ENCODE data around the gene PILRB.
"Not testable (repeated sequence)": the region's sequence is repeated elsewhere in the genome, so short reads cannot be mapped to it uniquely, and the experiment has no call there.

The PILRB gene

DNA sequence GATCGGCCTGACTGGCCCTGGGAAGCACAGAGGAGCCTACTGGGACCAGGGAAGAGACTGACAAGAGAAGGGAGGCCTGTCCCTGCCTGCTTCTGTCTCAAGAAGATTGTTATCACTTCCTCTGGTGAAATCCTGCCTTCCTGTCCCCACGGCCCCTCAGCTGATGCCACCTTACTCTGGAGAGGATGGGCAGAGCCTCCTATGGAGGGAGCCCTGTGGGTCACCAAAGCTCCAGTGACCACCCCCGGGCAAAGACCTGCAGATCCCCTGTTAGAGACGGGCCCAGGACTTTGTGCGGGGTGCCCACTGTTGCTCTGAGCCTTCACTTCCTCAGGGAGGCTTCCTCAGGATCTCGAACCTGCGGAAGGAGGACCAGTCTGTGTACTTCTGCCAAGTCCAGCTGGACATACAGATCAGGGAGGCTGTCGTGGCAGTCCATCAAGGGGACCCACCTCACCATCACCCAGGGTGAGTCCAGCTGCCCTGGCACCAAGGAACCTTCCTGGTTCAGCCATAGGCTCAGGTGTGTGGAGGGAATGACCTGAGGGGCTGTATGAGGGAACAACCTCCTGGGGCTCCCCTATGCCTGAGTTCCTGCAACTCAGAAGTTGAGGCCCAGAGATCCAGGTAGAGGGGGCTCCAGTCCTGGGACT lies 1.4 kb upstream of the PILRB start:
- DNase-seq, result no peak

DNA sequence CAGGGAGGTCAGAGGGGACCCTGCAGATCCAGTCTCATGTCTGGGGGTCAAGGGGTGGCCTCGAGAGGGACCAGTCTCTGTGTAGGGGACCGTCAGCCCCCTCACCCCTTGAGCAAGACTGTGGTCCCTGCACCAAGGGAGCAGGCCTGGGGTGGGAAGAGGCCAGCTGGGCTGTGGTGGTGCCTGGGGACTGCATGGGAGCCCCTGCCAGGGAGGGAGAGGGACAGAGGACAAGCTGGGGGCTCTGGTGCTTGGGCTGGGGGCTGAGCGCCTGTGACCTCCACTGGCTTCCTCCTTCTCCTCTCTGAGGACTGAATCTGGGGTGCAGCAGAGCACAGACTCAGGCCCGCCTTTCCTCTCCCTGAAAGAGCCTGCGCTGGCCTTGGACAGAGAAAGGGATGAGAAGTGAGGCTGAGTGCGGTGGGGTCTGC lies 771 bp upstream of the PILRB start:
- no peak for DNase-seq

DNA sequence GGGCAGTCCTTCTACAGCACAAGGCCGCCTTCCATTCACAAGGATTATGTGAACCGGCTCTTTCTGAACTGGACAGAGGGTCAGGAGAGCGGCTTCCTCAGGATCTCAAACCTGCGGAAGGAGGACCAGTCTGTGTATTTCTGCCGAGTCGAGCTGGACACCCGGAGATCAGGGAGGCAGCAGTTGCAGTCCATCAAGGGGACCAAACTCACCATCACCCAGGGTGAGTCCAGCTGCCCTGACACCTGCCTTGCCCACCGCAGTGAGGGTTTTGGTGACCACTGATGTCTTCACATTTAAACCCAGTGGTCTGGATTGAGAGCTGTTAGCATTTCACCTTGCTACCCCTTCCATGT lies 918 bp downstream of the PILRB start:
- DNase-seq, result no peak

DNA sequence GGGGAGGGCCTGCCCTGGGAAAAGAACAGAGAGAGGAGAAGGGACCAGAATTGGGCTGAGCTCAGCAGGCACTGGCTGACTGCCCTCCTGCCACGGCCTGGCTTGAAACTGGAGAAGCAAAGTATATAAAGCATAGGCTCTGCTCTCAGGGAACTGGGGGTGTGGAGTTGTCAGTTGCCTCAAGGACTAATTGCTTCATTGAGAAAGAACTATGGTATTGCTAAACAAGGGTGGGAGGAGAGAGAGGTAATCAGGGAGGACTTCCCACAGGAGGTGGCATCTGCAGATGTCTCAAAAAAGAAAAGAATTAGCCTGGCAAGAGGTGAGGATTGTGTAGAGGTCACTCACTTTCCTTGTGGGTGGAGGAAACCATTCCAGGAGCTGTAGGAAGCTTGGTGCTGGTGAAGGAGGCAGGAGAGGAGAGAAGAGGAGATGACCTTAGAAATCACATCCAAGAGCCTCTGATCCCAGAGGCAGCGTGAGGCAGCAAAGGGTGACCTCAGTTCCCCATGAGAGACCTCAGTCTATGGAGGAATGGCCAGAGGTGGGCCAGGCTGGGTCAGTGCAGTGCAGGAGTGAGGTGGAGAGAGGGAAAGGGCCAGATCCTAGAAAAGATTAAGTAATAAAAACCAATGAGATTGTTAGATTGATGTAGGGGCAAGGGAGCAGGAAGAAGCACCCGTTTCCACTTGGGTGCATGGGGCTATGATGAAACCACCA lies 2.4 kb downstream of the PILRB start:
- DNase-seq, result no peak

- DNase-seq, result no peak
These were observed 5.2 kb downstream of the PILRB start for GRCh38 chr7:100363098-100363497.

GRCh38 chr7:100363797-100364196 lies 5.9 kb downstream of the PILRB start:
- not testable (repeated sequence) for DNase-seq

- no peak for DNase-seq
These were observed 6.6 kb downstream of the PILRB start for GRCh38 chr7:100364480-100364879.

DNA sequence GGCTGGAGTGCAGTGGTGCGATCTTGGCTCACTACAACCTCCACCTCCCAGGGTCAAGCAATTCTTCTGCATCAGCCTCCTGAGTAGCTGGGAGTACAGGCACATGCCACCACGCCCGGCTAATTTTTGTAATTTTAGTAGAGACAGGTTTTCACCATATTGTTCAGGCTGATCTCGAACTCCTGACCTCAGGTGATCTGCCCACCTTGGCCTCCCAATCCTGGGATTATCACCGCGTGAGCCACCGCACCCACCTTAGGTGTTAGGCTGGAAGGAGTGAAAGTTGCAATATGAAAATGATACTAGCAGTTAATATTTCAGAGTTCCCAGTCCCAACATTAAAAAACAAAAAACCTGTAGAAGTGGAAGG lies 8.1 kb downstream of the PILRB start:
- DNase-seq, result not testable (repeated sequence)

DNA sequence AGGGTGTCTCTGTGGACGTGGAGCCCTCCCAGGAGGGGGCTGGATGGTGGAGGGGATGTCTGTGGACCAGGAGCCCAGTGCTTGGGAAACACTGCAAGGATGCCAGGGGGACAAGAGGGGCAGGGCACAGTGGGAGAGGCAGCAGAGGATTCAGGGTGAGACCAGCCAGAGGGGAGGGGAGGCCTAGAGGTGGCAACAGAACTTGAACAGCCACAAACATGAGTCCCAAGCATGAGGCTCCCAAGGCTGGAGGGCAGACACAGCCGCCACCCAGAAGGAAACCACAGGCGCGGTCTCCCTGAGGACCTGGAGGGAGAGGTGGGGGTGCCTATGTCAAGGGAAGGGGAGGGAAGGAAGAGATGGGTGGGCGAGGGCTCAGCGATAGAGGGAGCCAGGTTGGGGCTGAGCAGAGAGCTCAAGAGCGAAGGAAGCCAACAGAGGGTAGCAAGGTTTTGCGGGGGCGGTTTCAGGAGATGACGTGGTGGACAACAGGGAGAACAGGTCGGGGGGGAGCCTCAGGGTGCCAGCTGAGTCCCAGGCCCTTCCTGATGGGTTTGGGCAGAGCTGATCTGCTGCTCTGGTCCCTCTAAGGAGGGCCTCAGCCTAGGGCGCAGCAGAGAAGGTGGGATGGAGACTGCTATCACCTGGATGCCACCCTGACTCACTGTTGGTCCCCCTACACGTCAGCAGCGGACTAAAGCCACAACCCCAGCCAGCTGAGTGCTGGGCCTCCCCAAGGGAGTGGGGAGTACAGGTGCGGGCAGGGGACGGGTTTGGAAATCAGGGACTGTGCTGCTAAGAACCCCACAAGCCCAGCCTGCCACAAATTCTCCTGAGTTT lies 8.7 kb downstream of the PILRB start:
- DNase-seq, result no peak

DNA sequence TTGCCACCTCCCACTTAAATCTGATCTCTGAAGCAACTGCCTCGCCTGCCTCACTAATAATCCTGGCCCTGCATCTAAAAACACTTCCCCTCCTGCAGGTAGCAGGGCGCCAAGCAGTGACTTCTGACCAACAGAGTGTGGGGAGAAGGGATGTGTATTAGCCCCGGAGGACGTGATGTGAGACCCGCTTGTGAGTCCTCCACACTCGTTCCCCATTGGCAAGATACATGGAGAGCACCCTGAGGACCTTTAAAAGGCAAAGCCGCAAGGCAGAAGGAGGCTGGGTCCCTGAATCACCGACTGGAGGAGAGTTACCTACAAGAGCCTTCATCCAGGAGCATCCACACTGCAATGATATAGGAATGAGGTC lies 9.3 kb downstream of the PILRB start:
- DNase-seq, result no peak

GRCh38 chr7:100367676-100368613 lies 10.0 kb downstream of the PILRB start:
- DNase-seq, result no peak

DNA sequence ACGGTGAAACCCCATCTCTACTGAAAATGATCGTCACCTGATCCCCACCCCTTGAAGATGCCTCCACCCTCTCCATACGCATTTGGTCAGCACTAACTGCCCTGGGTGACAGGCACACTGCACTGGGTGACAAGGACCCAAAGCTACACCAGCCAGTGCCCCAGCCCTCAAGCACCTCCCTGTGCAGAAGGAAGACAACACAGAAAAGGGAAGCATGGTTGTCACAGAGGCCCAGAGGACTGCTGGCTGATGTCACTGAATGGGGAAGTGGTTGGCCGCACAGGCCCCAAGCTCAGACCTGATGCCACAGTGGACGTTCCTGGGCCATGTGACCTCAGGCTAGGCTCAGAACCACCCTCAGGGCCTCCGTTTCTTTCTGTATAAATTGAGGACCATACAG lies 11.2 kb downstream of the PILRB start:
- DNase-seq, result no peak

DNA sequence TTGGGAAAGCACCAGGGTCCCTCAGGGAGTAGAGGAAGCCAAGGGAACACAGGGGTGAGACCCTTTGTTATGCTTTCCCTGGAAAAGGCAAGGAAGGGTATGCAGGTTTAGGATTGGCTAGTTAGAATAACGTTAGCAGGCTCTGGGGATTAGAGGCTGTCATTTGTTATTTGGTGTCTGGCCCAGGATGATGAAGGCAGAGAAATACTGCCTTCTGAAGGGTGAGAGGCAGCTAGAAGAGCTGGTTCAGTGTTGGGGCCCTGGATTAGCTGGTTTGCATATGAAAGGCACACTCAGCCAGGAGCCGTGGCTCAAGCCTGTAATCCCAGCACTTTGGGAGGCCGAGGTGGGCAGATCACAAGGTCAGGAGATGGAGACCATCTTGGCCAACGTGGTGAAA lies 12.4 kb downstream of the PILRB start:
- DNase-seq, result no peak

- DNase-seq, result no peak
These were observed 12.8 kb downstream of the PILRB start for GRCh38 chr7:100370746-100371145.

DNA sequence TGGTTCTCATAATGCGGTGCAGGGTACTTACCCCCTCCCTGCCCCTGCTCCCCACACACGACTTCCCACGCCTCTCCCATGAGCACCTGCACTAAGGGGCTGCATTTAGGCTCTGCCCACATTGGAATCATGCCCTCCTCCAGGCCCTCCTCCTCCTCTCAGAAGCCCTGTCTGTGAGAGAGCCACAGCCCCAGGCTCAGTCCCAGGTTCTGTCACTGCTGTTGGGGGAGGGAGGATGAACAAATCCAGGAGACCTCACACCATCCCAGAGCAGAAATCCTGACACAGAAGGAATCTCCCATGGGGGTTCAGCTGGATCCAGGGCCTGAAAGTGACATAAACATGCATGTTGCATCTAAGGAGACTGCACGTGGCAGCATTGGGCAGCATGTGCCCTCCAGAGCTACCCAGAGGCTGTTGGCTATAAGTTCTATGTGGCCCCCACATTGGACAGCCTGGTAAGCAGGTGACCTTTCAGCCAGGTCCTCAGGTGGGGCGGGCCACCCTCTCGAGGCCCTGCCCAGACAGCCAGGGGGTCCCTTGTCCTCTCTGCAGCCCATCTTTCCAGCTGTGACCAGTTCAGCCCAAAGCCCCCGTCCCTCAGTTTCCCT lies 13.7 kb downstream of the PILRB start:
- DNase-seq, result no peak

GRCh38 chr7:100372256-100372655 lies 14.3 kb downstream of the PILRB start:
- peak; percentile 70 for DNase-seq

DNA sequence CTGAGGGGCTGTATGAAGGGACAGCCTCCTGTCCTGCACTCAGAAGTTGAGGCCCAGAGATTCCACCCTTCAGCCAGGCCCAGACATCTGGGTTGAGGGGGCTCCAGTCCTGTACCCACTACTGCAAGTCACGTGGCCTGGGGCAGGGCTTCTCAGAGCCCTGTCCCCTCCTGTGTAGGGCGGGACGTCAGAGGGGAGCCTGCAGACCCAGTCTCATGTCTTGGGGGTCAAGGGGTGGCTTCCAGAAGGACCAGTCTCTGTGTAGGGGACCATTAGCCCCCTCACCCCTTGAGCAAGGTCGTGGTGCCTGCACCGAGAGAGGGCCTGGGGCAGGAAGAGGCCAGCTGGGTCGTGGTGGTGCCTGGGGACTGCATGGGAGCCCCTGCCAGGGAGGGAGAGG lies 14.8 kb downstream of the PILRB start:
- no peak for DNase-seq

DNA sequence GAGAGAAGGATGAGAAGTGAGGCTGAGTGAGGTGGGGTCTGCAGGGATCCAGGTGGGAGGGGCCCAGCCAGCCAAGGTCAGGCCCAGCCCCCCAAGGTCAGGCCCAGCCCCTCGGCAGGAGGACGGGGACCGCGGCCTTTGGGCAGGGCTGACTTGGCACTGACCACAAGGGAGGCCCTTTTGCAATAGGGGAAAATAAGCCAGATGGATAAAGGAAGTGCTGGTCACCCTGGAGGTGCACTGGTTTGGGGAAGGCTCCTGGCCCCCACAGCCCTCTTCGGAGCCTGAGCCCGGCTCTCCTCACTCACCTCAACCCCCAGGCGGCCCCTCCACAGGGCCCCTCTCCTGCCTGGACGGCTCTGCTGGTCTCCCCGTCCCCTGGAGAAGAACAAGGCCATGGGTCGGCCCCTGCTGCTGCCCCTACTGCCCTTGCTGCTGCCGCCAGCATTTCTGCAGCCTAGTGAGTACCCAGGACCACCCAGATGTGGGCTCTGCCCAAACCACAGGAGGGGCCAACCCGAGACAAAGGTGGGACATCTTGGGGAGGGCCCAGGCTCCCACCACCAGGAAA lies 15.4 kb downstream of the PILRB start, which contains the start of gene PILRA:
Gene PILRA, plus strand, starts transcription at position 227 of the 571 bp plus-strand sequence. Its CDS starts 170 bp downstream, at position 397.
- DNase-seq, result no peak

GRCh38 chr7:100373870-100374598 lies 16.1 kb downstream of the PILRB start:
- DNase-seq, result not testable (repeated sequence)

DNA sequence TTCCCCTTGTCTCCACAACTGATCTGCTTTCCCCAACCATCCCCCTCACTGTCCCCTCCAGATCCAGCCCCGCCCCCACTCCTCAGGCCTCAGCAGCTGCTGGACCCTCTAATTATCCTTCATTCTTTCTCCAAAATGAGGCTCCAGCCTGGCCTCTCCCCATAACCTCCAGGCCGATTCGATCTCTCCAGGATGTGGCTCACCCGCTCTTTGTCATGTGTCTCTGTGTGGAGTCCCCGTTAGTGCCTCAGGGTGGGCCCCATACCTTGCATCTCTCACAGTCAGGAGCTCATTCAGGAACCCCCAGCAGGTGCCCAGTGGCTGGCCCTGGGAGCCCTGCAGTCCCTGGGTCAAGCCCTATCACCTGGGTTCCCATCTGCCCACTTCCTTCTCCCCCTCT lies 16.7 kb downstream of the PILRB start:
- DNase-seq, result no peak

GRCh38 chr7:100376066-100376465 lies 18.1 kb downstream of the PILRB start:
- DNase-seq, result no peak
